GM12878 (cell line): Measurements from ENCODE around the gene DKC1. TPM values are rescaled to one million over a fixed set of nuclear protein-coding genes. Genes with fewer than 3 reads are reported as not detected.

Source experiments
- ATAC-seq: fragments of 200-7000 bp; cut with Tn5 transposase; 3 replicates; pipeline ENCODE4 v1.9.1; 2020; ENCODE audit warnings: mild to moderate bottlenecking, moderate library complexity
- BruUV-seq: library from RNA; stranded (reverse); fragments of 400-500 nt; replicated peaks from 2 replicates; lab custom pipeline; 2021; lab: Mats Ljungman, UMichigan
- CTCF ChIA-PET: fragments of 300-600 bp; sonication (Branson Sonifier 250); formaldehyde crosslinking; extraction: SDS; loops from one replicate; lab custom pipeline; 2021; ENCODE audit warnings: inconsistent platforms; lab: Yijun Ruan, JAX
- POLR2A ChIA-PET: fragments of 350-600 bp; formaldehyde crosslinking; extraction: SDS; loops from one replicate; lab custom pipeline; 2021; ENCODE audit warnings: inconsistent platforms; lab: Charles Lee
- RAD21 ChIA-PET: fragments of 300-600 bp; sonication (Branson Sonifier 250); formaldehyde crosslinking; loops from one replicate; lab custom pipeline; 2023; ENCODE audit warnings: antibody characterized with exemption; ENCODE audit not compliant: unreplicated experiment; lab: Charles Lee
- SMC1A ChIA-PET: fragments of 300-600 bp; sonication (Branson Sonifier 250); formaldehyde crosslinking; loops from one replicate; lab custom pipeline; 2023; ENCODE audit not compliant: unreplicated experiment, uncharacterized antibody; lab: Charles Lee
- DNase-seq: peaks from one replicate; pipeline ENCODE4 v3.0.0-alpha.2; 2011; ENCODE audit warnings: low read depth, low spot score
- FAIRE-seq: peaks from 3 replicates; lab custom pipeline; 2011; peaks lifted over from hg19 to GRCh38; lab: Jason Lieb, UNC
- H2AFZ ChIP-seq: 2 replicates; pipeline ENCODE4 v1.6.0; 2011; ENCODE audit warnings: low read depth, low read length, control low read depth; ENCODE audit not compliant: control insufficient read depth
- H3K27ac ChIP-seq: 2 replicates; pipeline ENCODE4 v1.5.1; 2011; ENCODE audit warnings: control low read depth; ENCODE audit not compliant: control insufficient read depth, insufficient read depth
- H3K27me3 ChIP-seq, 2 experiments: replicated peaks in 1 of 2; 2 replicates each; pipeline versions ENCODE4 v1.6.0 to v1.6.1; 2011; ENCODE audit warnings: low read length in 1 of 2; ENCODE audit not compliant: control insufficient read depth in 2 of 2, insufficient read depth in 2 of 2
- H3K36me3 ChIP-seq, 2 experiments: 2 replicates each; pipeline ENCODE4 v1.5.1; 2011; ENCODE audit warnings: low read length in 1 of 2; ENCODE audit not compliant: control insufficient read depth in 2 of 2, insufficient read depth in 2 of 2
- H3K4me1 ChIP-seq: 2 replicates; pipeline ENCODE4 v1.6.1; 2011; ENCODE audit warnings: mild to moderate bottlenecking, low read length, moderate library complexity, mixed read lengths; ENCODE audit not compliant: control insufficient read depth, insufficient read depth
- H3K4me2 ChIP-seq: 2 replicates; pipeline ENCODE4 v1.6.0; 2011; ENCODE audit warnings: control low read depth; ENCODE audit not compliant: control insufficient read depth, insufficient read depth
- H3K4me3 ChIP-seq: fragments of 200-600 bp; sonication (generic); 2 replicates; pipeline ENCODE4 v1.5.1; 2016
- H3K79me2 ChIP-seq: 2 replicates; pipeline ENCODE4 v1.6.0; 2011; ENCODE audit warnings: low read length; ENCODE audit not compliant: control insufficient read depth, insufficient read depth
- H3K9ac ChIP-seq: 2 replicates; pipeline ENCODE4 v1.8.0; 2011; ENCODE audit warnings: low read length, control low read depth, mixed read lengths; ENCODE audit not compliant: control insufficient read depth, insufficient read depth
- H3K9me3 ChIP-seq: replicated peaks from 3 replicates; pipeline ENCODE4 v1.5.1; 2011; ENCODE audit warnings: mild to moderate bottlenecking, low read length; ENCODE audit not compliant: control insufficient read depth, insufficient read depth
- H4K20me1 ChIP-seq: 2 replicates; pipeline ENCODE4 v1.6.0; 2011; ENCODE audit not compliant: control insufficient read depth, insufficient read depth
- DPF2 ChIP-seq: fragments of 450-650 bp; IDR thresholded peaks from 2 replicates; pipeline ENCODE4 v1.6.1; 2017; ENCODE audit warnings: mild to moderate bottlenecking
- E2F8 ChIP-seq: fragments of 450-650 bp; IDR thresholded peaks from 2 replicates; pipeline ENCODE4 v1.6.1; 2018; ENCODE audit warnings: mild to moderate bottlenecking, low read depth, moderate library complexity; ENCODE audit not compliant: partially characterized antibody
- IRF4 ChIP-seq: IDR thresholded peaks from 2 replicates; pipeline ENCODE4 v1.6.1; 2011; ENCODE audit warnings: low read depth, low read length
- MEF2B ChIP-seq: fragments of 450-650 bp; IDR thresholded peaks from 2 replicates; pipeline ENCODE4 v1.6.1; 2018; ENCODE audit warnings: mild to moderate bottlenecking, moderate library complexity; ENCODE audit not compliant: partially characterized antibody, poor library complexity, severe bottlenecking
- MTA3 ChIP-seq: IDR thresholded peaks from 2 replicates; pipeline ENCODE4 v1.6.1; 2012; ENCODE audit warnings: low read length, inconsistent platforms, borderline replicate concordance
- MYC ChIP-seq: IDR thresholded peaks from 2 replicates; pipeline ENCODE4 v1.6.1; 2011; ENCODE audit warnings: mild to moderate bottlenecking, low read length, moderate library complexity, inconsistent platforms; ENCODE audit not compliant: insufficient read depth, insufficient replicate concordance, insufficient read length, severe bottlenecking
- SP1 ChIP-seq: IDR thresholded peaks from one replicate; pipeline ENCODE4 v1.6.1; 2011; ENCODE audit warnings: low read depth, low read length
- WGBS: methylation state at CpG from one replicate; pipeline ENCODE4 v1.1.6; 2016; ENCODE audit warnings: low lambda C conversion rate; ENCODE audit not compliant: insufficient replicate concordance, insufficient coverage; ENCODE audit errors: missing lambda C conversion rate; 5-methylcytosine and 5-hydroxymethylcytosine counted together
- in situ Hi-C: fragments of 300-500 bp; cut with MboI; formaldehyde crosslinking; loops from 9 replicates; pipeline ENCODE4 v1.14.3; 2018; ENCODE audit warnings: mixed read lengths
- intact Hi-C: fragments of 100-400 bp; cut with micrococcal nuclease; formaldehyde crosslinking; loops from one replicate; pipeline ENCODE4 v1.14.2; 2022; ENCODE audit not compliant: unreplicated experiment
- polyA plus RNA-seq, 11 experiments: library from polyadenylated mRNA; depleted of rRNA in 4 of 11; unstranded in 6 of 11; stranded (reverse) in 5 of 11; fragments of >200 nt; fragmentation: Nextera tagmentation in 4 of 11; fragmentation: Illumina TruSeq in 1 of 11; extraction: Ambion mirVana in 4 of 11; extraction: Trizol in 1 of 11; gene quantifications; 1 replicate in 1 of 11; 2 replicates in 10 of 11; pipeline versions ENCODE4 v1.2.1 to v1.2.3, GENCODE V29; 2011 to 2016; ENCODE audit warnings: inconsistent platforms in 2 of 11, missing spikeins in 2 of 11, low read depth in 1 of 11
- total RNA-seq, 4 experiments: library from RNA; depleted of rRNA in 3 of 4; stranded (reverse); fragments of >200 nt in 3 of 4; fragmentation: Illumina TruSeq in 1 of 4; extraction: Trizol in 1 of 4; gene quantifications; 2 replicates each; pipeline versions ENCODE4 v1.2.1 to v1.2.3, GENCODE V29; 2013 to 2021

The DKC1 gene
- total and polyA plus RNA-seq, 10 of the 15 experiments (the other 5 are each of a cell fraction or from before 2014, with no cell fraction given), result 70.1 to 159 (median 116) TPM

DNA sequence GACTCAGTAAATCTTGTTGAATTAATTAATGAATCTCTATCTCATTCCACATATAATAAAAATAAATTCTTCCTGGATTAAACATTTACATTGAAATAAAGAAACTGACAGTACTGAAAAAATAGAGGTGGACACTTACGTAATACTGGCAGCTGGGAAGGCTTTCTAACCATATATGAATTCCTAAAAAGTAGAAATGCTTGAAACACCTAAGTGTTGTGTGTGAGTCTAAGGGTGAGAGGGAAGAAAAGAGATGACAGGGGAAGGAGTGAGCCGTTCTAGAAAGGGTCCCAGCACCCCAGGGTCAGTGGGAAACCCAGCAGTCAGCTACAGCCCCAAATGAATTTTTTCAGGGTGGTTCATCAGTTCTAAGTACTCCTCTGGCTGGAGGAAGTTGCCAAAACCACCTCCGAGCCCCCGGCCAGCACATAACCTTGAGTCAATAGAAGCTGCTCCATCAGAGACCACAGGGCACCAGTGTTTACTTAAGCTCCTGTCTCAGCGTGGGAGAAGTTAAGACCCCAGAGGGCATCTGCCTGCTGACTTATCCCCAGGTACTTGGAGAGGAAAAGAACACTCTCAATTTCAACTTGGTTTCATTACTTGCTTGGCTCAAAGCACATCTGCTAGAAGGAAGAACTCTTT lies 30.1 kb upstream of the DKC1 start:
- in situ Hi-C loops, result loop anchor here (25.0 kb wide), 1 partner anchor 145 kb away; the partner anchor contains the start of gene CTAG1A
- no peak overlapping the region for H3K27ac ChIP-seq
- 44% methylated on average over 5 of the region's 5 CpGs for WGBS

More for the DNA sequence above, 30.1 kb upstream of the DKC1 start:
- no peak overlapping the region for H3K4me3 ChIP-seq
- H2AFZ ChIP-seq, result peak overlapping the region; percentile 25; the same call in 1 of the 2 replicates
- H3K4me1 ChIP-seq, result peaks cover 8% of the 10 kb centered on the region
- intact Hi-C loops, result no loop called here
- no peak for ATAC-seq
- no peak overlapping the region for H3K9ac ChIP-seq
- no peaks in the 10 kb centered on the region for H4K20me1 ChIP-seq
- no peak for DNase-seq
- no peak for TF ChIP-seq SP1
- TF ChIP-seq DPF2, result no peak
- TF ChIP-seq MTA3, result no peak
- TF ChIP-seq MYC, result no peak
- TF ChIP-seq E2F8, result no peak
- TF ChIP-seq IRF4, result no peak
- TF ChIP-seq MEF2B, result no peak
- BruUV-seq, result no TSS peak
- POLR2A ChIA-PET, result no interaction called here
- FAIRE-seq, result no peak
- no peaks in the 10 kb centered on the region for H3K9me3 ChIP-seq
- RAD21 ChIA-PET, result no interaction called here
- CTCF ChIA-PET, result interaction anchor here (4.8 kb wide), 1 partner anchor 16 kb away, joined by 19 read pairs; no protein-coding TSS in a partner anchor
- H3K27me3 ChIP-seq, result no peaks in the 10 kb centered on the region
- SMC1A ChIA-PET, result interaction anchor here (1.0 kb wide), 1 partner anchor 16 kb away, joined by 6 read pairs; no protein-coding TSS in a partner anchor
- H3K4me2 ChIP-seq, result no peak overlapping the region
- no peaks in the 10 kb centered on the region for H3K36me3 ChIP-seq
- no peaks in the 10 kb centered on the region for H3K79me2 ChIP-seq
